ENCODE measurements around the gene CNTROB.

DNA sequence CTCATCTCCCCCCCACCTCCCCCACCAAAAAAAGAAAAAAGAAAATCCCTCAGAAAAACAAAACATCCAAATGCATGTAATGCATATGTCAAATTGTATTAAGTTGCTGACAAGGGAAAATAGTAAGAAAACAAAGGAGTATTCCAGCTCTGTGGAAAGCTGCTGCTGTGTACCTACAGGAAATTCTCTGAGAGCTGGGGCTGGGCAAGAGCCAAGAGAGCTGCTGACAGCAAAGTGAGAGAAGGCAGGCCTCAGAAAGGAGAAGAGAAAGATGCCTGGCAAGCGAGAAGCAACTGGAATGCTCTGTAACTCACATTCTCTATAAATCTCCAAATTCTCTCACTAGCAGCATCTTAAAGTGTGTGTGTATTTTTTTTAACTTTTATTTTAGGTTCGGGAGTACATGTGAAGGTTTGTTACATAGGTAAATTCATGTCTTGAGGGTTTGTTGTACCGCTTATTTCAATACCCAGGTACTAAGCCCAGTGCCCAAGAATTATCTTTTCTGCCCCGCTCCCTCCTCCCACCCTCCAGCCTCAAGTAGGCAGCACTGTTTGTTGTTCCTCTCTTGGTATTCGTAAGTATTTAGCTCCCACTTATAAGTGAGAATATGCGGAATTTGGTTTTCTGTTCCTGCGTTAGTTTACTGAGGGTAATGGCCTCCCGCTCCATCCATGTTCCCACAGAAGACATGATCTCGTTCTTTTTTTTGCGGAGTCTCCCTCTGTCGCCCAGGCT, 24.4 kb downstream of the CNTROB start:
- TF ChIP-seq POLR2A (IDR thresholded peaks at IDR 0.05), result no peak
- TF ChIP-seq, protein P1, sequence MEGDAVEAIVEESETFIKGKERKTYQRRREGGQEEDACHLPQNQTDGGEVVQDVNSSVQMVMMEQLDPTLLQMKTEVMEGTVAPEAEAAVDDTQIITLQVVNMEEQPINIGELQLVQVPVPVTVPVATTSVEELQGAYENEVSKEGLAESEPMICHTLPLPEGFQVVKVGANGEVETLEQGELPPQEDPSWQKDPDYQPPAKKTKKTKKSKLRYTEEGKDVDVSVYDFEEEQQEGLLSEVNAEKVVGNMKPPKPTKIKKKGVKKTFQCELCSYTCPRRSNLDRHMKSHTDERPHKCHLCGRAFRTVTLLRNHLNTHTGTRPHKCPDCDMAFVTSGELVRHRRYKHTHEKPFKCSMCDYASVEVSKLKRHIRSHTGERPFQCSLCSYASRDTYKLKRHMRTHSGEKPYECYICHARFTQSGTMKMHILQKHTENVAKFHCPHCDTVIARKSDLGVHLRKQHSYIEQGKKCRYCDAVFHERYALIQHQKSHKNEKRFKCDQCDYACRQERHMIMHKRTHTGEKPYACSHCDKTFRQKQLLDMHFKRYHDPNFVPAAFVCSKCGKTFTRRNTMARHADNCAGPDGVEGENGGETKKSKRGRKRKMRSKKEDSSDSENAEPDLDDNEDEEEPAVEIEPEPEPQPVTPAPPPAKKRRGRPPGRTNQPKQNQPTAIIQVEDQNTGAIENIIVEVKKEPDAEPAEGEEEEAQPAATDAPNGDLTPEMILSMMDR (IDR thresholded peaks at IDR 0.05), result no peak

All from transverse colon (tissue), 3 donors.